A673 (cell line): Measurements from ENCODE around the gene CHRD. TPM values are rescaled to one million over a fixed set of nuclear protein-coding genes. Genes with fewer than 3 reads are reported as not detected.

Experiments used
- BruUV-seq: library from RNA; stranded (reverse); fragments of 400-500 nt; replicated peaks from 2 replicates; lab custom pipeline; 2021; lab: Mats Ljungman, UMichigan
- CTCF ChIA-PET: fragments of 300-600 bp; sonication (Branson Sonifier 250); formaldehyde crosslinking; loops from one replicate; lab custom pipeline; 2022; ENCODE audit warnings: antibody characterized with exemption; lab: Charles Lee
- POLR2A ChIA-PET: fragments of 300-600 bp; sonication (Branson Sonifier 250); formaldehyde crosslinking; loops from one replicate; lab custom pipeline; 2022; ENCODE audit warnings: antibody characterized with exemption; ENCODE audit not compliant: low non-redundant PET; lab: Charles Lee
- DNase-seq: peaks from one replicate; pipeline ENCODE4 v3.0.0-alpha.2; 2015; ENCODE audit warnings: low spot score
- H3K27ac ChIP-seq: fragments of 200-600 bp; sonication (generic); 2 replicates; pipeline ENCODE4 v1.5.1; 2016; ENCODE audit warnings: mixed run types, low read depth, mild to moderate bottlenecking, mixed read lengths, antibody characterized with exemption, low read length; ENCODE audit not compliant: poor library complexity, severe bottlenecking
- H3K27me3 ChIP-seq: fragments of 200-600 bp; sonication (generic); replicated peaks from 2 replicates; pipeline ENCODE4 v1.6.1; 2017; ENCODE audit warnings: mixed run types, low read depth, mild to moderate bottlenecking, mixed read lengths, antibody characterized with exemption, low read length; ENCODE audit not compliant: insufficient read depth, poor library complexity
- H3K36me3 ChIP-seq: fragments of 200-600 bp; sonication (generic); 2 replicates; pipeline ENCODE4 v1.6.1; 2016; ENCODE audit warnings: mixed run types, mild to moderate bottlenecking, mixed read lengths, antibody characterized with exemption, low read length; ENCODE audit not compliant: insufficient read depth, poor library complexity, severe bottlenecking
- H3K4me1 ChIP-seq: fragments of 200-600 bp; sonication (generic); 2 replicates; pipeline ENCODE4 v1.6.1; 2017; ENCODE audit warnings: mixed run types, mild to moderate bottlenecking, mixed read lengths, antibody characterized with exemption, low read length; ENCODE audit not compliant: insufficient read depth, poor library complexity, severe bottlenecking
- H3K4me3 ChIP-seq: fragments of 200-600 bp; sonication (generic); 2 replicates; pipeline ENCODE4 v1.5.1; 2016; ENCODE audit warnings: low read depth, mixed run types, mild to moderate bottlenecking, mixed read lengths, low read length; ENCODE audit not compliant: poor library complexity, severe bottlenecking
- H3K9me3 ChIP-seq: fragments of 200-600 bp; sonication (generic); 2 replicates; pipeline ENCODE4 v1.6.1; 2016; ENCODE audit warnings: mixed run types, low read depth, mild to moderate bottlenecking, mixed read lengths, antibody characterized with exemption, low read length; ENCODE audit not compliant: poor library complexity, severe bottlenecking
- CTCF ChIP-seq: fragments of 300-800, 200-600 bp; sonication (generic); conservative IDR thresholded peaks from 2 replicates; pipeline ENCODE4 v1.5.1; 2017; ENCODE audit warnings: low read depth, mild to moderate bottlenecking, antibody characterized with exemption, low read length, moderate library complexity, mixed read lengths
- EZH2 ChIP-seq: fragments of 200-600 bp; sonication (generic); IDR thresholded peaks from 2 replicates; pipeline ENCODE4 v1.6.1; 2017; ENCODE audit warnings: borderline replicate concordance, low read depth, mild to moderate bottlenecking, mixed read lengths, antibody characterized with exemption, low read length; ENCODE audit not compliant: poor library complexity, severe bottlenecking
- intact Hi-C: fragments of 100-400 bp; cut with micrococcal nuclease; formaldehyde crosslinking; loops from one replicate; pipeline ENCODE4 v1.10.0; 2022; ENCODE audit not compliant: unreplicated experiment
- total RNA-seq: library from RNA; stranded (reverse); gene quantifications from 2 replicates; pipeline ENCODE4 v1.2.3, GENCODE V29; 2021

The CHRD gene
- total RNA-seq, 1 experiment from 2014 or later = 0.06 TPM

- TF ChIP-seq CTCF (no peak), EZH2 (no peak)
- ChIA-PET CTCF (no interaction called here), POLR2A (no interaction called here)
- DNase-seq = no peak
- Histone ChIP-seq H3K36me3 (peaks cover 5% of the 10 kb centered on the region), H3K4me3 (no peak overlapping the region), H3K9me3 (no peaks in the 10 kb centered on the region), H3K4me1 (peaks cover 31% of the 10 kb centered on the region), H3K27me3 (no peaks in the 10 kb centered on the region), H3K27ac (no peak overlapping the region)
- BruUV-seq = no TSS peak
- intact Hi-C loops = no loop called here
Measured at GRCh38 chr3:184341925-184342324, 37.9 kb upstream of the CHRD start.

- Histone ChIP-seq H3K36me3 (peaks cover 5% of the 10 kb centered on the region), H3K4me3 (no peak overlapping the region), H3K27me3 (no peaks in the 10 kb centered on the region), H3K9me3 (no peaks in the 10 kb centered on the region), H3K27ac (no peak overlapping the region), H3K4me1 (peaks cover 25% of the 10 kb centered on the region)
- TF ChIP-seq CTCF = no peak
- no peak for TF ChIP-seq EZH2
- POLR2A ChIA-PET = no interaction called here
- intact Hi-C loops = no loop called here
- BruUV-seq = no TSS peak
- CTCF ChIA-PET = no interaction called here
- no peak for DNase-seq
Measured at GRCh38 chr3:184343200-184343876, 36.5 kb upstream of the CHRD start.

GRCh38 chr3:184344579-184345316, 35.1 kb upstream of the CHRD start:
- Histone ChIP-seq H3K36me3 (peaks cover 5% of the 10 kb centered on the region), H3K27me3 (no peaks in the 10 kb centered on the region), H3K4me3 (no peak overlapping the region), H3K9me3 (no peaks in the 10 kb centered on the region), H3K4me1 (peaks cover 26% of the 10 kb centered on the region), H3K27ac (no peak overlapping the region)
- TF ChIP-seq EZH2 (no peak), CTCF (no peak)
- no TSS peak for BruUV-seq
- intact Hi-C loops = no loop called here
- ChIA-PET CTCF (interaction anchor here (0.5 kb wide), 1 partner anchor 15 kb away, joined by 3 read pairs; no protein-coding TSS in a partner anchor), POLR2A (interaction anchor here (0.6 kb wide), 1 partner anchor 73 kb away, joined by 12 read pairs; no protein-coding TSS in a partner anchor)
- DNase-seq = no peak
